Psoas muscle (tissue), 8 donors: Measurements from ENCODE around the gene ROR2. TPM values are rescaled to one million over a fixed set of nuclear protein-coding genes. Genes with fewer than 3 reads are reported as not detected.
A peak's percentile ranks its signal among the peaks of the same experiment; 100 is the strongest.

Experiments used
- ATAC-seq, 4 donors: fragments of 200-7000 bp; cut with Tn5 transposase; one replicate each; pipeline ENCODE4 v1.9.1; 2020; ENCODE audit warnings: moderate library complexity in 3 of 4, mild to moderate bottlenecking in 2 of 4
- DNase-seq, 2 donors: peaks; one replicate each; pipeline ENCODE4 v3.0.0-alpha.2; 2020
- H3K27ac ChIP-seq: fragments of 200-600 bp; one replicate; pipeline ENCODE4 v1.8.0; 2022
- H3K27me3 ChIP-seq, 3 donors: fragments of 200-600 bp in 1 of 3; one replicate each; pipeline versions ENCODE4 v1.6.1 to v1.8.0; 2013 to 2022; ENCODE audit warnings: low read length in 2 of 3, mild to moderate bottlenecking in 2 of 3, moderate library complexity in 1 of 3; ENCODE audit not compliant: insufficient read depth in 3 of 3
- H3K36me3 ChIP-seq, 2 donors: fragments of 200-600 bp in 1 of 2; one replicate each; pipeline versions ENCODE4 v1.6.1 to v1.8.0; 2013 to 2022; ENCODE audit warnings: low read depth in 1 of 2, mild to moderate bottlenecking in 1 of 2, moderate library complexity in 1 of 2; ENCODE audit not compliant: insufficient read depth in 1 of 2
- H3K4me1 ChIP-seq: fragments of 200-600 bp; one replicate; pipeline ENCODE4 v1.8.0; 2022
- H3K4me3 ChIP-seq: fragments of 200-600 bp; one replicate; pipeline ENCODE4 v1.8.0; 2022; ENCODE audit warnings: mild to moderate bottlenecking
- H3K9me3 ChIP-seq: fragments of 200-600 bp; one replicate; pipeline ENCODE4 v1.8.0; 2022
- CTCF ChIP-seq: fragments of 200-600 bp; IDR thresholded peaks from one replicate; pipeline ENCODE4 v1.8.0; 2022; ENCODE audit warnings: antibody characterized with exemption
- WGBS, 3 donors: extraction: QIAGEN DNeasy Blood & Tissue Kit; methylation state at CpG; one replicate each; pipeline versions ENCODE4 v1.1.6 to v1.1.7; 2013; 5-methylcytosine and 5-hydroxymethylcytosine counted together
- intact Hi-C, 2 donors: fragments of 100-400 bp; cut with DNase I; formaldehyde crosslinking; loops; one replicate each; pipeline versions ENCODE4 v1.11.0 to v1.14.2; 2022
- polyA plus RNA-seq, 3 donors: library from polyadenylated mRNA; stranded (reverse); fragments of 200-250 nt; gene quantifications; one replicate each; pipeline ENCODE4 v1.2.3, GENCODE V29; 2013
- total RNA-seq, 4 donors: library from RNA; stranded (reverse); fragmentation: NEBNext Ultra II Directional in 2 of 4; extraction: Animal tissue kit (Norgen Biotek cat#: 25700) in 2 of 4; gene quantifications; one replicate each; pipeline versions ENCODE4 v1.2.1 to v1.2.4, GENCODE V29; 2021 to 2023
- donor health status: healthy with polysubstance abuse.
- donor health status: DM: no; HTN: no; CAD: no; lungs with moderate emphysema.
- donor health status: Bipolar disorder and iron deficiency.
- donor health status: healthy.
- donor health status: DM: yes; HTN: yes; CAD: no.
- donor health status: DM: no; HTN: no; CAD: no.
- donor health status: DM: no; HTN: no; CAD: no.
- donor health status: DM: yes; HTN: yes; CAD: no.

Gene ROR2
- total and polyA plus RNA-seq, 7 donors: 0.05 to 0.52 (median 0.15) TPM

DNA sequence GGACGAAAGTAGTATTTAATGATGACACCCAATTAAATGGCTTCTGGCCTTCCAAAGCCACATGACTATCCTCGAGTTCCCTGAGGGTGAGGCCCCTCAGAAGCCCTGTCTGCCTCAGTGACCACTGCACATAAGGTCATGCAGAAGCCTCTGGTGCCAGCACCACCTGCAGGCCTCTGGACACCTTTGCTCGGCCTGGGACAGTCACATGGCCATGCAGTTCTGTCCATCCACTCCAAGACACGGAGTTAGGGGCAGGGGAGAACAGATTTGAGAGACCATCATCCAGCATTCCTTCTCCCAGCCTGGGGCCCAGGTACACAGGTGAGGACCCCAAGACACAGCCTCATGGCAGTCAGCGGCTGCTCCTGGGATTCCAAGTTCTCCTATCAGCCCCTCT, 145.0 kb downstream of the ROR2 start:
- H3K36me3 ChIP-seq: no peaks in the 10 kb centered on the region
- WGBS, 3 donors: 85 to 86% (median 85%) methylated on average over 5 of the region's 5 CpGs
- intact Hi-C loops: no loop called here
- no peak overlapping the region for H3K4me3 ChIP-seq
- H3K9me3 ChIP-seq: no peaks in the 10 kb centered on the region
- no peaks in the 10 kb centered on the region for H3K4me1 ChIP-seq
- no peak for ATAC-seq
- H3K27me3 ChIP-seq: peaks cover 0 to 9% (median 3%) of the 10 kb centered on the region in 3 donors
- no peak overlapping the region for H3K27ac ChIP-seq
- no peak for TF ChIP-seq CTCF
- DNase-seq: peak in 1 of 2 donors; percentile 10

DNA sequence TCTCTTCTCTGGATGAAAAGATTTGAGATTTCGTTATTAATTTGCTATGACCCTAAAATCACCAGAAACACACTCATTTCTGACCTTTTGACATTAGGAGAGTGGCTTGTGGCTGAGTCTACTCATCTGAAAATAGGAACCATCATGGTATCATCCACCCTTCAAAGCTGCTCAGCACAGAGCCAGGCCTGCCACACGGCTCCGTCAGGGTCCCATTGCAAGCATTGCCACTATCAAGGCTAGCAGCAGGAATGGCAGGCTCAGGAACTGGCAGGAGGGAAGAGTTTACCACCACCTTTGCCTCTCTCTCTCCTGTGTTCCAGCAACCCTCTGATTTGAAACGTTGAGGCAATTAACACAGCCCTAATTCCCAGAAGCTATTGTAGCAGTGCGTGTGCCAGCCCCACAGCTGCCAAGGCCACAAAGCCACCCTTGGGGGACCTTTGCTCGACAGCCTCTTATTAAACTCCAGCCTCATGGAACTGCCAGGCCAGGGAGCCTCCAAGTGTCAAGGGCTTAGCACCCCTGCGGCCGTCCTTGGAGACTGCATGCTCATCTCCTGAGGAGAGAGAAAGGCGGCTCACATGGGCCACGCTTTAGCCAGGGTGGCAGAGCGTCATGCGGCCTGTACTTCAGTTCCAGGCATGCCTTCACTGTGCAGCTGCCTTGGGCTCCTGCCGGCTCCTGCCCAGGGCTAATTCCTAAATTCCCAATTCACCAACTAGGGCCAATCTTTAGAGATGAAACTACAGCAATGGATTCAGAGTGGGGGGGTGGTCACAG, 145.9 kb downstream of the ROR2 start:
- Histone ChIP-seq H3K4me1 (no peaks in the 10 kb centered on the region), H3K4me3 (no peak overlapping the region), H3K27me3 (peaks cover 0 to 9% (median 3%) of the 10 kb centered on the region in 3 donors), H3K27ac (no peak overlapping the region), H3K9me3 (no peaks in the 10 kb centered on the region), H3K36me3 (no peaks in the 10 kb centered on the region)
- TF ChIP-seq CTCF: no peak
- peak in 1 of 4 donors; percentile 27 for ATAC-seq
- no peak for DNase-seq
- intact Hi-C loops: no loop called here
- 45 to 61% (median 50%) methylated on average over 13 of the region's 13 CpGs for WGBS, 3 donors

DNA sequence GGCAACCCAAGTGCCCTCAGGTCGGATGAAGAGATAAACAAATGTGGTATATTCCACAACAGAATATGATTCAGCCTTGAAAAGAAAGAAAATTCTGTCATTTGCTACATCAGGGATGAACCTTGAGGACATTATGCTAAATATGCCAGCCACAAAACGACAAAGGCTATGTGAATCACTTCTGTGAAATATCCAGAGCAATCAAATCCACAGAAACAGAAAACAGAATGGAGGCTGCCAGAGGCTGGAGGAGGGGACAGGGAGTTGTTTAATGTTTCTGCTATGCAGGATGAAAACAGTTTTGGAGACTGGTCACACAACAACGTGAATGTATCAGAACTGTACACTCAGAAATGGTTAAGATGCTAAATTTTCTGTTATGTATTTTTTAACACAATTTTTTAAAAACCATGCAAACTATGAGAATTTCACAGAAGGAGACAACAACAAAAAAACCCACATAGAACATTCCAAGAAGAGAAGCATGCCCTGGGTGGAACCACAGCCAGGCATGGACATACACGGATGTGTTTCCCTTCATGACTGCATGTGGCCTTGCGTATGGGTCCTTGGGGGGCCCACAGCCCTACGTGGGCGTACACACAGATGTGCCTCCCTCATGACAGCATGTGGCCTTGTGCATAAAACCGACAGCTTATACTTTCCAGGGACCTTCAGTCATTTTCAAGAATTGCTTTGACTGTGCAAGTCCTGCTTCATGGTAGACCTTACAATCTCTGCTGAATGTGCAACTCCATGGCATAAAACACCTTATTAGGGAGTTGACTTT, 146.7 kb downstream of the ROR2 start:
- no peak for DNase-seq
- Histone ChIP-seq H3K36me3 (no peaks in the 10 kb centered on the region), H3K4me3 (no peak overlapping the region), H3K27ac (no peak overlapping the region), H3K4me1 (no peaks in the 10 kb centered on the region), H3K9me3 (no peaks in the 10 kb centered on the region), H3K27me3 (peaks cover 0 to 9% (median 3%) of the 10 kb centered on the region in 3 donors)
- ATAC-seq: no peak
- no peak for TF ChIP-seq CTCF
- intact Hi-C loops: no loop called here
- WGBS, 3 donors: 60 to 66% (median 61%) methylated on average over 8 of the region's 8 CpGs

DNA sequence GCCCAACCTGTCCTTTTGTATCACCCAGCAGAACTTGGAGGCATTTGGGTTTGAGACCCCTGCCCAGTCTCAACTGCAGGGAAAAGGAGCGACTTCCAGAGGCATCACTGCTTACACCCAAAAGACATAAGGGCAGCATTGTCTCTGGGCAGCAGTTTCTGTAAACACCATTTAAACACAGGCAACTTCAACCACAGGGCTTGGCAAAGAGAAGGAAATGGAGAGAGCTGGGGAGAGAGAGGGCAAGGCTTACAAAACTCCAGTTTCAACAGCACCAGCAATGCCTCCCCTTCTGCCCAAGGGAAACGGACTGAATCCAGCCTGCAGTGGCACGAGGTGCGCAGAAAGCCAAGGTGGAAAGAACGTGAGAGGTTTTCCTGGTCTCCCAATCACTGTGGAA, 147.6 kb downstream of the ROR2 start:
- Histone ChIP-seq H3K27me3 (peaks cover 0 to 9% (median 3%) of the 10 kb centered on the region in 3 donors), H3K4me1 (no peaks in the 10 kb centered on the region), H3K4me3 (no peak overlapping the region), H3K36me3 (no peaks in the 10 kb centered on the region), H3K9me3 (no peaks in the 10 kb centered on the region), H3K27ac (no peak overlapping the region)
- intact Hi-C loops: no loop called here
- 90 to 94% (median 91%) methylated on average over 5 of the region's 5 CpGs for WGBS, 3 donors
- DNase-seq: peak in 1 of 2 donors; percentile 21
- TF ChIP-seq CTCF: no peak
- no peak for ATAC-seq
